ENCODE measurements around the gene RYR1. TPM values are rescaled to one million over a fixed set of nuclear protein-coding genes. Genes with fewer than 3 reads are reported as not detected.

Gene RYR1
- total RNA-seq, 1 experiment from 2014 or later, result not detected

- H2AFZ ChIP-seq (ENCODE audit: low read length), result no peak overlapping the region
- peaks cover 11% of the 10 kb centered on the region; the same call in 1 of the 2 replicates for H3K27me3 ChIP-seq (ENCODE audit: low read length)
- H3K4me3 ChIP-seq (ENCODE audit: low read length), result no peak overlapping the region
- H3F3A ChIP-seq (ENCODE audit: low read length, unreplicated experiment), result no peaks in the 10 kb centered on the region
- TF ChIP-seq EZH2 (IDR thresholded peaks at IDR 0.05; ENCODE audit: low read length, unreplicated experiment) (no peak), CTCF (conservative IDR thresholded peaks at IDR 0.05; ENCODE audit: low read depth, low read length) (no peak), EZH2phosphoT487 (IDR thresholded peaks at IDR 0.05; ENCODE audit: borderline replicate concordance, low read length) (no peak)
- DNase-seq (no peak), ATAC-seq (no peak)
- H3K4me1 ChIP-seq (ENCODE audit: insufficient read depth, low read length), result no peaks in the 10 kb centered on the region
- intact Hi-C loops (cut with micrococcal nuclease), result no loop called here
- no peaks in the 10 kb centered on the region for H3K9me3 ChIP-seq (ENCODE audit: low read length)
- ChIA-PET CTCF (no interaction called here), POLR2A (ENCODE audit: unreplicated experiment) (no interaction called here)
- H3K79me2 ChIP-seq (ENCODE audit: low read length), result no peaks in the 10 kb centered on the region
- H3K9ac ChIP-seq (ENCODE audit: low read length), result no peak overlapping the region
- no peak overlapping the region for H3K4me2 ChIP-seq (ENCODE audit: low read length)
- H3K9me2 ChIP-seq (replicated peaks; ENCODE audit: low read length), result no peaks in the 10 kb centered on the region
- H4K20me1 ChIP-seq (ENCODE audit: low read length), result no peaks in the 10 kb centered on the region
- H3K27ac ChIP-seq (ENCODE audit: low read length), result no peak overlapping the region
- no peaks in the 10 kb centered on the region for H3K36me3 ChIP-seq (ENCODE audit: low read depth, low read length)
- BruUV-seq (replicated peaks), result no TSS peak
These were observed 53.3 kb downstream of the RYR1 start for GRCh38 chr19:38486731-38487336.

GRCh38 chr19:38488096-38488495, 54.6 kb downstream of the RYR1 start:
- Histone ChIP-seq H3K4me3 (ENCODE audit: low read length) (no peak overlapping the region), H3K27me3 (ENCODE audit: low read length) (peaks cover 11% of the 10 kb centered on the region; the same call in 1 of the 2 replicates), H3K36me3 (ENCODE audit: low read depth, low read length) (no peaks in the 10 kb centered on the region), H4K20me1 (ENCODE audit: low read length) (no peaks in the 10 kb centered on the region), H3K79me2 (ENCODE audit: low read length) (no peaks in the 10 kb centered on the region), H3K4me1 (ENCODE audit: insufficient read depth, low read length) (no peaks in the 10 kb centered on the region), H3F3A (ENCODE audit: low read length, unreplicated experiment) (no peaks in the 10 kb centered on the region), H2AFZ (ENCODE audit: low read length) (no peak overlapping the region), H3K9me2 (replicated peaks; ENCODE audit: low read length) (no peaks in the 10 kb centered on the region), H3K27ac (ENCODE audit: low read length) (no peak overlapping the region), H3K9ac (ENCODE audit: low read length) (no peak overlapping the region), H3K9me3 (ENCODE audit: low read length) (no peaks in the 10 kb centered on the region), H3K4me2 (ENCODE audit: low read length) (no peak overlapping the region)
- BruUV-seq (replicated peaks), result no TSS peak
- ChIA-PET CTCF (no interaction called here), POLR2A (ENCODE audit: unreplicated experiment) (no interaction called here)
- no peak for DNase-seq
- ATAC-seq, result no peak
- no peak for TF ChIP-seq EZH2 (IDR thresholded peaks at IDR 0.05; ENCODE audit: low read length, unreplicated experiment)
- TF ChIP-seq EZH2phosphoT487 (IDR thresholded peaks at IDR 0.05; ENCODE audit: borderline replicate concordance, low read length), result no peak
- TF ChIP-seq CTCF (conservative IDR thresholded peaks at IDR 0.05; ENCODE audit: low read depth, low read length), result no peak
- intact Hi-C loops (cut with micrococcal nuclease), result no loop called here

DNA sequence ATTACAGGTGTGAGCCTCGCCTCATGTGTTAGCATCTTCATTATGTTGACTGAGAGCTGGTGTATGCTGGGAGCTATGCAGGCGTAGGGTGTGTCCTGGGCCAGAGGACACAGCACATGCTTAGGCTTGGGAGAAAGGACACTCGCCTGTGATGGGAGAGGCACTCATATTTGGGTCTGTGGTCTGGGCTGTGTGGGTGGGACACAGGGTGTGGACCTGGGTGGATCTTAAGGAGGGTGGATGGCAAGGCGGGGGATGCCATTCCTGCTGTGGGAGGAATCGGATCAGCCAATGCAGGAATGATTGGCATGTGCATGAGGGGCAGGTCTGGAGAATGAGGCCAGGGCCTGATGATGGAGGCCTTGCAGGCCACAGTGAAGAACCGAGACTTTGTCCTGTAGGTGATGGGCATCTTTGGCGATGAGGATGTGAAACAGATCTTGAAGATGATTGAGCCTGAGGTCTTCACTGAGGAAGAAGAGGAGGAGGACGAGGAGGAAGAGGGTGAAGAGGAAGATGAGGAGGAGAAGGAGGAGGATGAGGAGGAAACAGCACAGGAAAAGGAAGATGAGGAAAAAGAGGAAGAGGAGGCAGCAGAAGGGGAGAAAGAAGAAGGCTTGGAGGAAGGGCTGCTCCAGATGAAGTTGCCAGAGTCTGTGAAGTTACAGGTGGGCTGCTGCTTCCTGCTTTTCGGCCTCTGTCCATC, 55.4 kb downstream of the RYR1 start:
- Histone ChIP-seq H3K36me3 (ENCODE audit: low read depth, low read length) (no peaks in the 10 kb centered on the region), H3K4me1 (ENCODE audit: insufficient read depth, low read length) (no peaks in the 10 kb centered on the region), H3K27ac (ENCODE audit: low read length) (no peak overlapping the region), H3K4me3 (ENCODE audit: low read length) (no peak overlapping the region), H3K9me3 (ENCODE audit: low read length) (no peaks in the 10 kb centered on the region), H3K79me2 (ENCODE audit: low read length) (no peaks in the 10 kb centered on the region), H3K9me2 (replicated peaks; ENCODE audit: low read length) (no peaks in the 10 kb centered on the region), H4K20me1 (ENCODE audit: low read length) (no peaks in the 10 kb centered on the region), H3K27me3 (ENCODE audit: low read length) (peaks cover 11% of the 10 kb centered on the region; the same call in 1 of the 2 replicates), H3F3A (ENCODE audit: low read length, unreplicated experiment) (no peaks in the 10 kb centered on the region), H3K9ac (ENCODE audit: low read length) (no peak overlapping the region), H3K4me2 (ENCODE audit: low read length) (no peak overlapping the region), H2AFZ (ENCODE audit: low read length) (no peak overlapping the region)
- intact Hi-C loops (cut with micrococcal nuclease), result no loop called here
- no TSS peak for BruUV-seq (replicated peaks)
- no peak for ATAC-seq
- ChIA-PET CTCF (no interaction called here), POLR2A (ENCODE audit: unreplicated experiment) (no interaction called here)
- no peak for TF ChIP-seq EZH2phosphoT487 (IDR thresholded peaks at IDR 0.05; ENCODE audit: borderline replicate concordance, low read length)
- no peak for TF ChIP-seq CTCF (conservative IDR thresholded peaks at IDR 0.05; ENCODE audit: low read depth, low read length)
- no peak for TF ChIP-seq EZH2 (IDR thresholded peaks at IDR 0.05; ENCODE audit: low read length, unreplicated experiment)
- no peak for DNase-seq

All from PC-3 (cell line).